HPDE6-E6E7 (cell line): Measurements from ENCODE around the gene NDNF.

Source experiments
- DNase-seq: peaks from one replicate; pipeline ENCODE4 v3.0.0; 2011; ENCODE audit warnings: missing footprints; ENCODE audit errors: extremely low spot score

The NDNF gene

DNA sequence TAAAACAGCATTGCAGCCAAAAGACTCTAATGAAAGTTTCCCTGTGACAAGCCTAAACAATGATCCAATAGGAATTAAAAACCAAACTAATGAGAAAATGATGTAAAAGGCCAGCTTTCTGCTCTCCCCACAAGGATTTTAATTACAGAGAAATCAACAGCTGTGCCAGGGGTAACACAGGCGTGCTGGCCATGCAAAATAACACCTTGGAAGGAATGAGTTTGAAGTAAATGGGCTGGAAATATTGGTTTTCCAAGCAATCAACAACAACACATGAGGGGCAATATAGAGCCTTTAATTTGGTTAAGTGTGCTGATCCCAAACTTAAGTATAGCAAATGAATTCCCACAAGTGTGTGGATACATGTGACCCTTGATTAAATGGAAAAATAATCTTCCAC is 56.9 kb downstream of the NDNF start:
- no peak for DNase-seq

DNA sequence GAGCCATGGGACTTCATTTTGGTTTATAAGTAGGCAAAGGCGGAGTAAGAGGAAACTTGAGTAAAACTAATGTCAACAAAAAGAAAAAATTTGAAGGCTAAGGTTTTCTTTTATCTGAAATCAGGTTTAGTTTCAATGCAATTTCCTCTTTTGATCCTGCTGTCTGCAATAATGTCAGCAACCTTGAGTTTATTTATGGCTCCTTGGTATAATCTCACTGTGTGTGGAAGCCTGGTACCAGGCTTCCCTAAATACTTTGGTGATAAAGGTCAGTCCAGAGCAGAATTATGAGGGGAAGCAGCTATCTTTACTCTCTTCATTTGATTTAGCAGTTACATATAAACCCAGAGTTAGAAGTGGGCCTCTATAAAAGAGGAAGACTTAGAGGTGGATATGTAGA is 57.8 kb downstream of the NDNF start:
- DNase-seq, result no peak

DNA sequence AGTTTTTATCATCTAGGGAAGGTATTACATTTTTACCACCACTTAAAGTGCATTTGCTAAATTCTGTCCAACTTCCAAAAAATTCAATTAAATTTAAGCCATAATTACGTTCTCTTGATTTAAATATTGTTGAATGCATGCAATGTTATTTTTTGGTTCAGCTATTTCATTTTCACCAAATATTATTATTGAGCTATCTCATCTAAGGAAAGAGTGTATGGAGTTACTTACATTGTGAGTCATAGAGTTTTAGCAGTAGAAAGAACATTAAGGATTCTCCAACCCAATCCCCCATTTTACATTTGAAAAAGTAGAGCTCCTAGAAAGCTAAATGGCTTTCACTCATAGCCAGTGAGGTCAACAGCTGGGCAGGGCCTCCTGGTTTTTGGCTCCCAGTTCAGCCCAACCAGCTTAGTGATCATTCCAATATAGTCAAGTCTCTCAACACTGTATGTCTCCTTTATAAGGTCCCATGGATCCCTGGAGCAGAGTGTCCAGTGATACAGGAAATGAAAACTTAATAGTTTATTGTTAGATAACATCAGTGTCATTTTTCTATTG is 60.5 kb downstream of the NDNF start:
- DNase-seq, result no peak

DNA sequence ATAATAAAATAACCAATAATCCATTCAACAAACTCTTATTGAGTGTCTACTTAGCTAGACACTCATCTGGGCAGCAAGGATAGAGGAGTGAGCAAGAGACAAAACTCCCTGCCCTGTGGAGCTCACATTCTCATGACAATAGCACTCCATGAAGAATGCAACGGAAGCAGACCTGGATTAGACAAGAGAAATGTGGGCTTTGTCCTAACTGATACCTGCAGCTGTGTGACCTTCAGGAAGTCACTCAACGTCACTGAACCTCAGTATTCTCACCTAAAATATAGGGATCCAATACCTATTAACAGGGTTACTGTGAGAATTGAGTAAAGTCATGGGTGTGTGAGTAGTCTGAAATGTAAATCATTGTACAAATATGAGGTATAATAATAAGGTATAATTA is 61.2 kb downstream of the NDNF start:
- DNase-seq, result no peak

DNA sequence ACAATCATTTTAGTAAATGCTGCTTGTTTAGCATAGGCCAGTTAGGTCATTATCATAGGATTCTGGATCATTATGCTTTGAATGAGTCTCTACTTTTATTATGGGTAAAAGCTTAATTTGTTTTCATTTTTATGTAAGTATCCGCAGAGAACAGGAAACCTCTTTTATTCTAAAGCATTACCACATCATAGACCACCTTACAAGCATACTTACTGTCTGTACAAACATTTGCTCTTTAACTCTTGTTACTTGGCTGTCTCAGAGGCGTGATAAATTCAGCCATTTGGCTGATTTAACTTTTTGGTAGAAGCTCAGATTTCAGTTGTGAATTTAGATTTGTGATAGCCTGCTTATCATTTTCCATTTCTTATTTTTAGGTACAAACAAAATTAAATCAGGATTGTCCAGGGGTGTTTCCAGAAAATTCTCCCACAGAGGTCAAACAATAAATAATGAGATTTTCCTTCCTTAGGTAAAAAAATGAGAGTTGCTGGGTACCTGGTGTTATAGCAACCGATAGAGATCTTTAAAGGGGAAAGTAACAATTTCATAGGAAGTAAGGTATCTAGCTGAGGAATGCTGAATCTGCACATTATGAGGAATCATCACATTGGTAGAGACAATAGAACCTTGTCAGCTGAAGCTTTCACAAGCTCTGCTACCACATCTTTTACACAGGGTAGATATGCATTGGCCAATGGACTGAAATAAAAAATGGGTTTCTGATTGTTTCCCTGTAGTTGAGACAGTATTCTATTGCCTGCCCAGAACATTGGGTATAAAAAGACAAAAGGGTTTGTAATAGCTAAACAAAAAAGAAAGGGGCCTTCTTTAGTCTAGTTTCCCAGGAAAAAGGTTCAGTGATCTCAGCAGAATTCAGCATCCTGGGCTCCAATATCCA is 62.5 kb downstream of the NDNF start:
- no peak for DNase-seq

DNA sequence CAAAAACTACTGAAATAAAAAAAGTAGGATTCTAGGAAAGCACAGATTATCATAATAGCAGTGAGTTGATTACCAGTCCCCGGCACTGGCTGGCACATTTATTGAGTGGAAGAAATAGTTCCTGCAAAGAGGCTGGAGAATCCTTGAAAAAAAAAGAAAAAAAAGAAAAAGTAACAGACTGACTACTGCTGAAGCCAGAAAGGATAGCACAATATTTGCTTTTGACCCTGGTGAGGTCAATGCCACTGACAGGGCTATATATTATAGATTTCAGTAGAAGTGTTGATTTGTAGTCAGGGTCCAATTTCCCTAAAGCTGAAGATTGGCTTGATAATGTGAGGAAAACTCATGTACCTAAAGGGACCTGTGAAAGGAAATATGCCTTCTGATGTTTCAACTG is 64.7 kb downstream of the NDNF start:
- DNase-seq, result no peak

DNA sequence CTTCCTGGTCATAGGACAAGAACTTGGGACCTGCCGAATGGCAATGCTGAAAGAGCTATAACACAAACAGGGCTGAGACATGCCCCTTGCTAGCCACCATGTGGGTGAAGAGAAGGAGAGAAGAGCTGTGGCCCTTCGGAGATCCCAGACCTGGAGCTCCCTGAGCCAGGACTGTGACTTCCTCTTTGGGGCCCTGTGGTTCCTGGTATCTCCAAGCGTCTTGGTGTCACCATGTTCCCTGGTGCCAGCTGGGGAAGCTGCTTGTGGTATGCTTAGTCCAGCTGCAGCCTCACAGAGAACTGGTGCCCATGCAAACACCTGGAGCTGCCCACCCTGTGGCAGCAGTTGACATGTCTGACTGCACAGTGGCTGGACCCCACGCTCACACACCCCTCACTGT is 68.5 kb downstream of the NDNF start:
- no peak for DNase-seq

DNA sequence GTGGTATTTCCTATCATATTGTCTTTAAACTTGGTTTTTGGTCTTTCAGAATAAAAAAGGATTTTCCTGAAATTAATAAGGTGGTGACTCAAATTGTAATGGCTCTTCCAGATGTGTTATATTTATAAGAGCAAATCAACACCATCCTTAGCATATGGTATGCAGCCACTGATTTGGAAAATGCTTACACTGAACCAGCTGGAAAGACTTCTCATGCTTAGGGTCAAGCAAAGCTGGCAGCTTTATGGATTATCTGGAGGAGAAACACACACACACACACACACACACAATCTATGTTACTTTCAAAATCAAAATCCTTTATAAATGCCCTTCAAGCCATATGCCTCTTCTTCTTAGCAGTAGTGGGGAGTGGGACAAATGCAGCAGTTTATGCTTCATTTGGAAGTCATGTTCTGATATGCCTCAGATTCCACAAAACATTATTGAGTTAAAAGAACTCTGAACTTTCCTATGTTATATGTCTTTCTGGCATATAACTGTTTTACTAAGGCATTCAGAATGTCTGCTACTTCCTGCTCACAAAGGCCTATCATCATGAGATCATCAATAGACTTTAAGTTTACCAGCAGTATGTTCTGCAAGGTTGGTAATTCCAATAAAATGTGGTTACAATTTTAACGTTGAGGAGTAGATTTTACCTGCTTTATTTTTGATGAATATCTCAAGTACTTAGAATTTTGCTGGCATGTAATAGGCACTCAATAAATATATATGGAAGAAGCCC is 76.9 kb downstream of the NDNF start:
- no peak for DNase-seq

DNA sequence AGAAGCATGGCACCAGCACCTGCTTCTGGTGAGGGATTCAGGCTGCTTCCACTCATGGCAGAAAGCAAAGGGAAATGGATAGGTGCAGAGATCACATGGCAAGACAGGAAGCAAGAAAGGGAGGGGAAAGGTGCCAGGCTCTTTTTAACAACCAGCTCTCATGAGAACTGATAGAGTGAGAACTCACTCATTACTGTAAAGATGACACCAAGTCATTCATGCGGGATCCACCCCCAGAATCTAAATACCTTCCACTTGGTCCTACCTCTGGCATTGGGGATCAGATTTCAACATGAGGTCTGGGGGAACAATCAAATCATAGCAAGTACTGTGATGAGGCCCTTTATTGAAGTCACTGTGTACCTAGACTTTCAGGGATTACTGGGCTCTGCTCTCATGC is 77.8 kb downstream of the NDNF start:
- DNase-seq, result no peak

DNA sequence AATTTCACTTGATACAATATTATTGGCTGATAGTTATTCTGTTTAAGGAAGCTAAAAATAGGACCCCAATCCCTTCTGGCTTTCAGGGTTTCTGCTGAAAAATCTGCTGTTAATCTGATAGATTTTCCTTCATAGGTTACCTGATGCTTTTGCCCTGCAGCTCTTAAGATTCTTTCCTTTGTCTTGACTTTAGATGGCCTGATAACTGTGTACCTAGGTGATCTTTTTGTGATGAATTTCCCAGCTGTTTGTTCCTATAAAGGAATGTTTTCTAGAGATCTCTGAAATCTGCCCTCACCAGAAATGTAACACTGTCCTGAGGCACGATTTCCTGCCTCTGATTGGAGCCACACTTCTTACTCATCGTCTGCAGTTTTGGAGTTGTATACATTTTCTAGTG is 80.5 kb downstream of the NDNF start:
- no peak for DNase-seq

DNA sequence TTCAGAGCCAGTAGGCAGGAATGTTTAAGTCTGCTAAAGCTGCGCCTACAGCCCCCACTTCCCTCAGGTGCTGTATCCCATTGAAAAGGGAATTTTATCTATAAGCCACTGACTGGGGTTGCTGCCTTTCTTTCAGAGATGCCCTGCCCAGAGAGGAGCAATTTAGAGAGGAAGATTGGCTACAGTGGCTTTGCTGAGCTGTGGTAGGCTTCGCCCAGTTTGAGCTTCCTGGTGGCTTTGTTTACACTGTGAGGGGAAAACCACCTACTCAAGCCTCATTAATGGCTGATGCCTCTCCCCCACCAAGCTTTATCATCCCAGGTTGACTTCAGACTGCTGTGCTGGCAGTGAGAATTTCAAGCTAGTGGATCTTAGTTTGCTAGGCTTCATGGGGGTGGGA is 82.1 kb downstream of the NDNF start:
- no peak for DNase-seq
